PC-3 (cell line): ENCODE measurements around the gene CPLX1. TPM values are rescaled to one million over a fixed set of nuclear protein-coding genes. Genes with fewer than 3 reads are reported as not detected.

ENCODE experiments used
- ATAC-seq: fragments of 200-7000 bp; cut with Tn5 transposase; 2 replicates; pipeline ENCODE4 v1.9.1; 2020; ENCODE audit warnings: mild to moderate bottlenecking, moderate library complexity
- BruUV-seq: library from RNA; stranded (reverse); fragments of 400-500 nt; replicated peaks from 2 replicates; lab custom pipeline; 2021; lab: Mats Ljungman, UMichigan
- CTCF ChIA-PET: fragments of 300-600 bp; sonication (Branson Sonifier 250); formaldehyde crosslinking; loops from one replicate; lab custom pipeline; 2022; ENCODE audit warnings: antibody characterized with exemption; lab: Charles Lee
- POLR2A ChIA-PET: fragments of 300-600 bp; sonication (Branson Sonifier 250); formaldehyde crosslinking; loops from one replicate; lab custom pipeline; 2022; ENCODE audit warnings: antibody characterized with exemption; ENCODE audit not compliant: unreplicated experiment; lab: Charles Lee
- DNase-seq: peaks from one replicate; pipeline ENCODE4 v3.0.0-alpha.2; 2015
- H2AFZ ChIP-seq: fragments of 300-600 bp; sonication (generic); 2 replicates; pipeline ENCODE4 v1.6.0; 2016; ENCODE audit warnings: antibody characterized with exemption, low read length
- H3F3A ChIP-seq: fragments of 300-600 bp; sonication (generic); one replicate; pipeline ENCODE4 v1.6.0; 2017; ENCODE audit warnings: antibody characterized with exemption, low read length, control low read depth, mild to moderate bottlenecking; ENCODE audit not compliant: unreplicated experiment
- H3K27ac ChIP-seq: fragments of 300-600 bp; sonication (generic); 2 replicates; pipeline ENCODE4 v1.5.1; 2016; ENCODE audit warnings: mild to moderate bottlenecking, low read length
- H3K27me3 ChIP-seq: fragments of 300-600 bp; sonication (generic); 2 replicates; pipeline ENCODE4 v1.6.1; 2016; ENCODE audit warnings: low read length, mixed read lengths
- H3K36me3 ChIP-seq: fragments of 300-600 bp; sonication (generic); 2 replicates; pipeline ENCODE4 v1.6.1; 2016; ENCODE audit warnings: low read depth, mixed run types, low read length, mixed read lengths
- H3K4me1 ChIP-seq: fragments of 300-600 bp; sonication (generic); 2 replicates; pipeline ENCODE4 v1.5.1; 2016; ENCODE audit warnings: low read length; ENCODE audit not compliant: insufficient read depth
- H3K4me2 ChIP-seq: fragments of 300-600 bp; sonication (generic); 2 replicates; pipeline ENCODE4 v1.6.0; 2016; ENCODE audit warnings: low read length
- H3K4me3 ChIP-seq: fragments of 300-600 bp; sonication (generic); 2 replicates; pipeline ENCODE4 v1.5.1; 2016; ENCODE audit warnings: mild to moderate bottlenecking, low read length, mixed read lengths
- H3K79me2 ChIP-seq: fragments of 300-600 bp; sonication (generic); 2 replicates; pipeline ENCODE4 v1.6.1; 2017; ENCODE audit warnings: low read length, mixed read lengths
- H3K9ac ChIP-seq: fragments of 300-600 bp; sonication (generic); 2 replicates; pipeline ENCODE4 v1.6.0; 2016; ENCODE audit warnings: mild to moderate bottlenecking, low read length
- H3K9me2 ChIP-seq: fragments of 300-600 bp; sonication (generic); replicated peaks from 2 replicates; pipeline ENCODE4 v1.6.1; 2016; ENCODE audit warnings: mixed run types, low read length, mixed read lengths
- H3K9me3 ChIP-seq: fragments of 300-600 bp; sonication (generic); 2 replicates; pipeline ENCODE4 v1.6.1; 2016; ENCODE audit warnings: low read length, mixed read lengths
- H4K20me1 ChIP-seq: fragments of 300-600 bp; sonication (generic); 2 replicates; pipeline ENCODE4 v1.6.1; 2016; ENCODE audit warnings: low read length, mixed read lengths
- EZH2 ChIP-seq: fragments of 300-600 bp; sonication (generic); IDR thresholded peaks from one replicate; pipeline ENCODE4 v1.6.1; 2017; ENCODE audit warnings: antibody characterized with exemption, mild to moderate bottlenecking, low read length; ENCODE audit not compliant: unreplicated experiment
- EZH2phosphoT487 ChIP-seq: fragments of 300-600 bp; sonication (generic); IDR thresholded peaks from 2 replicates; pipeline ENCODE4 v1.6.1; 2018; ENCODE audit warnings: mild to moderate bottlenecking, antibody characterized with exemption, low read length, borderline replicate concordance
- intact Hi-C: fragments of 100-400 bp; cut with micrococcal nuclease; formaldehyde crosslinking; loops from 2 replicates; pipeline ENCODE4 v1.9.0; 2023
- total RNA-seq: library from RNA; depleted of rRNA; stranded (reverse); fragments of >200 nt; gene quantifications from 2 replicates; pipeline ENCODE4 v1.2.3, GENCODE V29; 2014
- TF ChIP-seq, protein P1 (sequence below): fragments of 300-600 bp; sonication (generic); conservative IDR thresholded peaks from 2 replicates; pipeline ENCODE4 v1.5.1; 2017; ENCODE audit warnings: antibody characterized with exemption, low read depth, mild to moderate bottlenecking, low read length

The CPLX1 gene
- total RNA-seq, 1 experiment from 2014 or later: 0.87 TPM

DNA sequence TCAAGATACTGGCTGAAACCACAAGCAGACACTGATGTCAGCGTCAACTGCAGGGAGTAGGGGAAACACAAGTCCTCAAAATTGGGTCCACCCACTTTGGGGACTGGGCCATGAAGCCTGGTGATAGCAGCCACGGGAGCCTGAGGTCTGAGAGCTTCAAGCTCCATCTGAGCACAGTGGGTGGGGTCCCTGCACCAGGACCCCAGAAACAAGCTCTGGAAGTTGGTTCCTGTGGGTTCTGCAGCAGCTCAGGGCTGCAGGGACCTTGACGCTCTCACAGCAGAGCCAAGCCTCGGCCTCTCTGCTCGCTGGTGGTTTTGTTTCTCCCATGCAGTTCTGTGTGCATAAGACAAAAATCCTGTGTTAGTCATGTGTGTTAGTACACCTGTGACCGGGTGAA, 54.5 kb downstream of the CPLX1 start:
- ATAC-seq (no peak), DNase-seq (no peak)
- Histone ChIP-seq H3K4me2 (no peak overlapping the region), H3K4me3 (no peak overlapping the region), H2AFZ (no peak overlapping the region), H3K36me3 (peaks cover 15% of the 10 kb centered on the region), H3K79me2 (peaks cover 65% of the 10 kb centered on the region), H3K9me3 (no peaks in the 10 kb centered on the region), H3K27me3 (no peaks in the 10 kb centered on the region), H3K4me1 (no peaks in the 10 kb centered on the region), H4K20me1 (peaks cover 16% of the 10 kb centered on the region; the same call in 1 of the 2 replicates), H3K9me2 (no peaks in the 10 kb centered on the region), H3K9ac (no peak overlapping the region), H3F3A (no peaks in the 10 kb centered on the region), H3K27ac (no peak overlapping the region)
- BruUV-seq: no TSS peak
- intact Hi-C loops: no loop called here
- CTCF ChIA-PET: no interaction called here
- POLR2A ChIA-PET: no interaction called here
- TF ChIP-seq EZH2: no peak
- TF ChIP-seq, protein P1, sequence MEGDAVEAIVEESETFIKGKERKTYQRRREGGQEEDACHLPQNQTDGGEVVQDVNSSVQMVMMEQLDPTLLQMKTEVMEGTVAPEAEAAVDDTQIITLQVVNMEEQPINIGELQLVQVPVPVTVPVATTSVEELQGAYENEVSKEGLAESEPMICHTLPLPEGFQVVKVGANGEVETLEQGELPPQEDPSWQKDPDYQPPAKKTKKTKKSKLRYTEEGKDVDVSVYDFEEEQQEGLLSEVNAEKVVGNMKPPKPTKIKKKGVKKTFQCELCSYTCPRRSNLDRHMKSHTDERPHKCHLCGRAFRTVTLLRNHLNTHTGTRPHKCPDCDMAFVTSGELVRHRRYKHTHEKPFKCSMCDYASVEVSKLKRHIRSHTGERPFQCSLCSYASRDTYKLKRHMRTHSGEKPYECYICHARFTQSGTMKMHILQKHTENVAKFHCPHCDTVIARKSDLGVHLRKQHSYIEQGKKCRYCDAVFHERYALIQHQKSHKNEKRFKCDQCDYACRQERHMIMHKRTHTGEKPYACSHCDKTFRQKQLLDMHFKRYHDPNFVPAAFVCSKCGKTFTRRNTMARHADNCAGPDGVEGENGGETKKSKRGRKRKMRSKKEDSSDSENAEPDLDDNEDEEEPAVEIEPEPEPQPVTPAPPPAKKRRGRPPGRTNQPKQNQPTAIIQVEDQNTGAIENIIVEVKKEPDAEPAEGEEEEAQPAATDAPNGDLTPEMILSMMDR: no peak
- TF ChIP-seq EZH2phosphoT487: no peak

DNA sequence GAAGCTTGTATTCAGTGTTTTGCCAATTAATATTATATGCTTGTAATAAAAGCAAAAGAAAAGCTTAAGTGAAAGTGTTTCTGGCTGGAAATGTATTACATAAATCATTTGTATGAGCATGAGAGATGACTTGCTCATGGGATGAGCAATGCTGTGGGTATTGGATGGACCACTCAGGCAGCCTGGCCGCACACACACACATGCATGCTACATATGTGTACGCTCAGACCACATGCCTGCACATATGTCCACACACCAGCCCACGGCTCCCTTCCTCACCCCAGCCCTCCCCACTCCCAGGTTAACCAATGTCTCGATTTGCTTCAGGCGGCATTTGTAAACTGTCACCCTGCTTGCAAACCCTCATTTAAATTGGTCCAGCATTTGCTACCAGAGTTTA, 55.9 kb downstream of the CPLX1 start:
- Histone ChIP-seq H3K79me2 (peaks cover 54% of the 10 kb centered on the region), H3K9me2 (no peaks in the 10 kb centered on the region), H3F3A (no peaks in the 10 kb centered on the region), H3K27ac (no peak overlapping the region), H3K9me3 (no peaks in the 10 kb centered on the region), H3K27me3 (no peaks in the 10 kb centered on the region), H3K36me3 (peaks cover 9% of the 10 kb centered on the region), H3K9ac (no peak overlapping the region), H3K4me2 (no peak overlapping the region), H3K4me1 (0 out of 2 replicates have a peak, but pooled peaks cover 7% of the 10 kb centered on the region), H2AFZ (no peak overlapping the region), H4K20me1 (peaks cover 16% of the 10 kb centered on the region; the same call in 1 of the 2 replicates), H3K4me3 (no peak overlapping the region)
- intact Hi-C loops: no loop called here
- POLR2A ChIA-PET: no interaction called here
- ATAC-seq (no peak), DNase-seq (no peak)
- BruUV-seq: no TSS peak
- CTCF ChIA-PET: no interaction called here
- TF ChIP-seq EZH2phosphoT487 (no peak), EZH2 (no peak)
- TF ChIP-seq, protein P1: no peak

DNA sequence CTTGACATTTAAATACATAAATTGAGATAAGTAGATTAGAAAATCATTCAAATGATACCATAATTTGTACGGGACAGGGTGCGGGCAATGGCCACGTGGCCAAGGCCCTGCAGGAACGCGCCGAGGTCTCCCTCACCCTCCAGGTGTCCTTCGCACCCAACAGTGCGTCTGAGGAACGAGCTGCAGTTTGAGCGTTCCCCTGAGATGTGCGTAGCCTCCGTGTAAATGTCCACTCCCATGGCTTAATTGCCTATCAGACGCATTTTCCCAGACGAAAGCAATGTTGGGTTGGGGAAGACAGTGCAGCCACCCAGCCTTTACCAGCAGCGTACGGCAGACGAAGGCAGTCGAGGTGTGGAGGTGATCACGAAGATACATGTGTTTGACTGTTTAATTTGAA, 56.4 kb downstream of the CPLX1 start:
- no peak overlapping the region for H3K27ac ChIP-seq
- no peak overlapping the region for H3K9ac ChIP-seq
- H3K36me3 ChIP-seq: peaks cover 8% of the 10 kb centered on the region
- peaks cover 48% of the 10 kb centered on the region for H3K79me2 ChIP-seq
- H3K4me3 ChIP-seq: no peak overlapping the region
- H3K4me1 ChIP-seq: 0 out of 2 replicates have a peak, but pooled peaks cover 7% of the 10 kb centered on the region
- no peaks in the 10 kb centered on the region for H3K9me3 ChIP-seq
- no peak for TF ChIP-seq EZH2phosphoT487
- ATAC-seq: no peak
- no peaks in the 10 kb centered on the region for H3K27me3 ChIP-seq
- no peaks in the 10 kb centered on the region for H3K9me2 ChIP-seq
- DNase-seq: no peak
- no peak overlapping the region for H3K4me2 ChIP-seq
- POLR2A ChIA-PET: no interaction called here
- CTCF ChIA-PET: no interaction called here
- no peak overlapping the region for H2AFZ ChIP-seq
- no peaks in the 10 kb centered on the region for H3F3A ChIP-seq
- H4K20me1 ChIP-seq: peaks cover 16% of the 10 kb centered on the region; the same call in 1 of the 2 replicates
- BruUV-seq: no TSS peak
- intact Hi-C loops: no loop called here
